NCI-H82 (cell line): Measurements from ENCODE around the gene SLC39A13.

Experiments used
- DNase-seq: peaks from one replicate; lab custom pipeline; 2025; lab: John Stamatoyannopoulos, UW

SLC39A13 gene

GRCh38 chr11:47407746-47408590 is at the start of gene SLC39A13:
TSS of gene SLC39A13 (plus strand) at chr11:47408590. CDS start at chr11:47410095, 1,505 bp downstream.
- peak; percentile 92 for DNase-seq

DNA sequence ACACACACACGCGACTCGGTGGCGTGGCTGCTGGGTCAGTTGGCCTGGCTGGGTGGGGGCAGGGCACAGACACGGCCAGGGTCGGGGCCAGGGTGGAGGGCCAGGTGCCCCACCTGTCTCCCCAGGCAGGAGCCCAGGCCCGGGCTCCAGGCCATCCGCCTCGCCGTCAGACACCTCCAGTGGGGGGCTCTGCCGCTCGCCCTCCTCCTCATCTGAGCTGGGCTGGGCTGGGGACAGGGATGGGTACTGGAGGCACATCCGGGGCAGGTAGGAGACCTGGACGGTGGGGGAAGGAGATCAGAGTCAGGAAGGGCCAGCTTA is 49.7 kb upstream of the SLC39A13 start:
- no peak for DNase-seq

GRCh38 chr11:47359162-47359561 is 49.2 kb upstream of the SLC39A13 start:
- DNase-seq, result no peak

- no peak for DNase-seq
These were observed 48.8 kb upstream of the SLC39A13 start for GRCh38 chr11:47359586-47359985.

DNA sequence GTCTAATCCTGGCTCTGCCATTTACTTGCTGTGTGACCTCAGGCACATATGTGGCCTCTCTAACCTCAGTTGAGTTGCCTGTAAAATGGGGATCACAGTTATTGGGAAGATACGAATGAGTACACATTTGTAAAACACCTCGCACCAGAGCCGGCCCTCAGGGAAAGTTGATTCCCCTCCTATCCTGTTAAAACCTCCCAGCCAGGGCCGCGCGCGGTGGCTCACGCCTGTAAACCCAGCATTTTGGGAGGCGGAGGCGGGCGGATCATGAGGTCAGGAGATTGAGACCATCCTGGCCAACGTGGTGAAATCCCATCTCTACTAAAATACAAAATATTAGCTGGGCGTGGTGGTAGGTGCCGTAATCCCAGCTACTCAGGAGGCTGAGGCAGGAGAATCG is 48.0 kb upstream of the SLC39A13 start:
- no peak for DNase-seq

GRCh38 chr11:47361419-47361818 is 47.0 kb upstream of the SLC39A13 start:
- no peak for DNase-seq

- no peak for DNase-seq
These were observed 42.3 kb upstream of the SLC39A13 start for GRCh38 chr11:47366020-47366490.

DNA sequence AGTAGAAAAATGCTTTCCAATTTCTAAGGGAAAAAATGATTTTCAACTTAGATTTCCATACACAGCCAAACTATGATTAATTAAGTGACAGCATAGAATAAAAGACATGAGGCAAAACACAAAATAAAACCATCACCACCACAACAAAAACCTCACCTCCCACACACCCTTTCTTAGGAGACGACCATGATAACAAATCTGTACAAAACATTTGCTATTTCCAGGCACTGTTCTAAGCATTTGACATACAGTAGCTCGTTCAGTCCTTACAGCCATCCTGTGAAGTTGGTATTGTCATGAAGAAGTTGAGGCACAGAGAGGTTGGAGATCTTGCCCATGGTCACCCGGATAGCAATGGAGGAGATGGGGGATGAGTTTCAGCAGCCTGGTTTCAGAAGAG is 38.7 kb upstream of the SLC39A13 start:
- DNase-seq, result no peak

DNA sequence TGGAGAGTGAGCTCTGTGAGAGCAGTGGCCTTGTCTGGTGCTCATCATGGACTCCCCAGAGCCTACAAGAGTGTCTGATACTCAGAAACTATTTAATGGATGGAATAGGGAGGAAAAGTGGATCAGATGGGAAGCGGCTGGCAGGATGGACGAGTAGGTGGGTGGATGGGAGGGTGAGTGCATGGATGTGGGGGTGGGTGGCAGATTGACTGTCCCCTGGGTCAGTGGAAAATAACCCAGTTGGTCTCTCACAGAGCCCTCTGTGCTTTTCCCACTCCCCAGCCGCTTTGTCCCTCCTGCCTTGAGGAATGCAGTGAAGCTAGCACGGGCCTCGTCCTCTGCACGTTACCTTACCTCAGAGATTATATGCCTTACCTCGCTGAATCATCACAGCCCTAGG is 36.0 kb upstream of the SLC39A13 start:
- no peak for DNase-seq

- peak; percentile 78 for DNase-seq
These were observed 34.3 kb upstream of the SLC39A13 start for GRCh38 chr11:47373876-47374719.

DNA sequence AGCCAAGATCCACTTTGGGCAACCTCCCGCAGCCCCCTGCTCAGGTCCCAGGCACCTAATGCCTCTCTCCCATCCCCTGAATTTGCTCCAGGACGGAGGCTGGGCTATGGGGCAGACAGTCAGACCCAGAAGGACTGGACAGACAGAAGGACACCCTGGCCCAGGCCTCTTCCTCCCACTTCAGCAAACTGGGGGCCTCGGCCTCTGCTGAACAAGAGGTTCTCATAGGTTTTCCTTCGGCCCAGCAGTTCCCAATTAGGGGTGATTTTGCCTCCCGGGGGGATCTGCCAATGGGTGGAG is 33.7 kb upstream of the SLC39A13 start:
- DNase-seq, result no peak

GRCh38 chr11:47375020-47375419 is 33.4 kb upstream of the SLC39A13 start:
- no peak for DNase-seq

DNA sequence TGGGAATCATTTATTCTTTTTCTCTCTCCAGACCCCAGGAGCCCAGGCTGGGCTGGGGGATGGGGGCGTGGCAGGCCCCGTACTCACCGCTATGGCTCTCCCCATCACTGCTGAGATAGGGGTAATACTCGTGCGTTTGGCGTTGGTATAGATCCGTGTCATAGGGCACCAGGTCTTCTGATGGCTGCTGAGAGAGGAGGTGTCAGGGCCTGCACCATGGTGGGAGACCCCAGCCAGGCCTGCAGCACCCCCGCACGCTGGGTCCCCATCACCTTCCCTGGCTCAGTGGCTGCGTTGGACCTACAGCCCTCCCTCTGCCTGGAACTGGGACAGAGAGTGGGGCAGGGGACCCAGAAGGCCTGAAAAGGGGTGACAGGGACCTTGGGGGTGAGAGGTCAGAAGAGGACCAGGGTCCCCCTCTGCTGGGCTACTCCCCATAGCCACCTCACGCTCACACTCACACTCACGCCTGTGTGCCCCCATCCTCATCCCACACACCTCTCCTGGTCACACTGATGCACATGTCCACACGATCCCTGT is 32.8 kb upstream of the SLC39A13 start:
- no peak for DNase-seq

GRCh38 chr11:47376107-47376524 is 32.3 kb upstream of the SLC39A13 start:
- no peak for DNase-seq

DNA sequence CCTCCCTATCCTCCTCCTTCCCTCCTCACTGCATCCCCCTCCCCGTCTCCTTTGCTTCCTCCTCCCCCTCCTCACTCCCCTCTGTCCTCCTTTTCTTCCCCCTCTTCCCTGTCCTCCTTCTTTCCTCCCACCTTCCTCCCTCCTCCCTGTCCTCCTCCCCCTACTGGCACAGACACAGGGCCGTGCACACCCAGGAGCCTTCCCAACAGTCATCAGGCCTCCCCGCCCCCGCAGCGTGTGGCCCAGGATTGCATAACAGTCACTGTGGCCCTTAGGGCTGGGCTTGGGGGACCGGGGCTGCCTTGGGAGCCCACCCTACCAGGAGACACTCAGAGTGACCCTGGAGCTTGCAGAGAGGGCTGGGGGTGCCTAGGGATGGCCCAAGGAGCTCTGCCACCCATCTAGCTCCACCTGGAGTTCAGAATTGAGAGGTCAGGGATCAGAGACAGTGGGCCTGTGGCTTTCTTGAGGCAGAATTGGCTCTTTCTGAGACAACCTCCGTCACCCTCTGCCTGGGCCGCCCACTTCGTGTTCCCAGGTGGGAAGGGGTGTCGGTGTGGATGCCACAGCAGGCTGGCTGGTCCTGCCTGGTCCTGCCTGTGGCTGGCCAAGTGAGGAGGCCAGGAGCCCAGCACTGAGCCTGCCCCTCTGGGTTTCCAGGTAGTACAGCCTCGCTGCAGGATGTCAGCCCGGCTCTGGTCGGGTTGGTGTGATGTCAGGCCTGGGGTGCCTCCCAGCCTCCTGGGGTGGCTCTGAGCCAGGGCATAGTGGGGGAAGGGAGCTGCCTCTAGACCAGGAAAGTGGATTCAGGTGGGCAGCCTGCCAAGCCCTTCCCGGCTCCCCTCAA is 31.6 kb upstream of the SLC39A13 start:
- DNase-seq, result no peak

DNA sequence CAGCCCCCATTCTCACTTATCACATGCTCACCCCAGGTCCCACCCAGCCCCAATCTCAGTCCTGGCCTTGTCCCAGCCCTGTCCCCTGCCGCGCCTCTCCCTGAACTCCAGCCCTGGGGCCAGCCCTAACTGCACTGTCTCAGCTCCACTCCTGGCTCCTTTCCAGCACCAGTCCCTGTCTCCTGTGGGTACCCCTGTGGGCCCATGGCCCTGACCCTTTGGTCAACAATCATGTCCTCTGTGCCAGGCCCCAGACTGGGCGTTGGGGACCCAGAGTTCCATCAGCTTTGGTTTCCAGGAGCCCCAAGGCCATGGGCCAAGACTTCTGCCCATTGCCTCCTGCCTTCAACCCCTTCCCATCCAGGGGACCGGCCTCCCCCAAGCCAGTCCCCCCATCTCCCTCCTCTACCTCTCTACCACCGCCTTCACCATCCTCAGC is 30.8 kb upstream of the SLC39A13 start:
- DNase-seq, result no peak

DNA sequence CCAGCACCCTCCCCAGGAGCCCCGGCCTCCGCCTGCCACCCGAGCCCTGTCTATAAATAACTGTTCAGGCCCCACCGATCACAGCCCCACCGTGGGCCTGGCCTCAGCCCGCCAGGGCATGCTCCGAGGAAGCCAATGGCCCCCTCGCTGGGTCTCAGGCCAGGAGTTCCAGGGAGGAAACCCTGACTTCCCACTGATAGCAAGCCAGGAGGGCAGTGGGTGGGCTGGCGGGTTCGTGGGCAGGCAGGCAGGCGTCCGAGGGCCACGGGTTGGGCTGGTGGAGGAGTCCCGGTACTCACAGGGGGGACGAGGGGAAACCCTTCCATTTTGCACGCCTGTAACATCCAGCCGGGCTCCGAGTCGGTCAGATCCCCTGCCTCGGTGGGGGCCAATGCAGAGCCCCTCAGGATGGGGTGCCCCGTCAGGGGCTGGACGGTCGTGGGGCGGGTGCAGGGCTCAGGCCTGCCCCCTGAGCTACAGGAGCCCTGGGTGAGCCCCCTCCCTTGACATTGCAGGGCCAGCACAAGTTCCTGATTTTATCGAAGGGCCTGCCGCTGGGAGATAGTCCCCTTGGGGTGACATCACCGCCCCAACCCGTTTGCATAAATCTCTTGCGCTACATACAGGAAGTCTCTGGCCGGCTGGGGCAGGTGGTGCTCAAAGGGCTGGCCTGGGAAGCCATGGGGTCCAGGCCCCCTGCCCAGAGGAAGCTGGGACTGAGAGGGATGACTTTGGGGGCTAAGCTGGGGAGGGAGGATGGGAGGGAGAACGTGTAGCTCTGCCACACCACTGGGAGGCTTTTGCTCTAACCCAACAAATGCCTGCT is 30.2 kb upstream of the SLC39A13 start, which contains the start of gene SPI1:
Gene SPI1, minus strand, starts transcription at position 538 of the 826 bp plus-strand sequence. Its CDS starts 194 bp downstream, at position 344.
- no peak for DNase-seq

DNA sequence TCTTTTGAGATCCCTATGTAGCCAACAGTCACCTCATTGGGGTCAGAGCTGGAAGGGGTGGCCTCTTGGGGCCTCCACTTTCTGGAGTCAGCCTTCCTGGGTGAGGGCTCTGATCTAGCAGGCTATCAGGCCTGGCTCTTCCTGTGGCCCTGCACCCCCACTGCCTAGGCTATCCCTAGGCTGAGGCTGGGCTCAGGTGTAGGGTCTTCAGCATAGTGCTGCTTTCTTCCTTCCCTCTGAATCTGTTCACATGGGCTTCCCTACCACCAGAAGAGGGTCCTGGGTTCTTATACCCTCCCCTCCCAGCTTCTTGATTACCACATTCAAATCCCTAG is 29.6 kb upstream of the SLC39A13 start:
- no peak for DNase-seq

DNA sequence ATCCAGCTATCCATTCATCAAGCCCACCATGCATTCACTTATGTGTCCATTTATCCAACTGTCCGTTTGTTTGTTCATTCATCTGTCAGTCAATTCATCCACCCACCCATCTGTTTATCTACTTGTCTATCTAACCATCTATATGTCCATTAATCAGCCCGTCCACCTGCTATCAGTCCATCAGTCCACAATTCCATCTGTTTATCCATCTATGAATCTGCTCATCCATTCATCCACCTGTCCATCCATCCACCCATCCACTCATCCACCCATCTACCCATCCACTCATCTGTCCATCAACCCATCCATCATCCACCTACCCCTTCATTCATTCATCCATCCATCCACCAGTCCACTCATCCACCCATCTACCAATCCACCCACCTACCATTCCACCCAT is 29.1 kb upstream of the SLC39A13 start:
- DNase-seq, result no peak

GRCh38 chr11:47380078-47380477 is 28.3 kb upstream of the SLC39A13 start:
- no peak for DNase-seq

- DNase-seq, result no peak
These were observed 25.3 kb upstream of the SLC39A13 start for GRCh38 chr11:47383071-47383470.
